Caco-2 (cell line): ENCODE measurements around the gene PBX2. TPM values are rescaled to one million over a fixed set of nuclear protein-coding genes. Genes with fewer than 3 reads are reported as not detected.

ENCODE experiments used
- BruUV-seq: library from RNA; stranded (reverse); fragments of 400-500 nt; replicated peaks from 2 replicates; lab custom pipeline; 2021; lab: Mats Ljungman, UMichigan
- CTCF ChIA-PET: fragments of 300-600 bp; sonication (Branson Sonifier 250); formaldehyde crosslinking; loops from one replicate; lab custom pipeline; 2022; ENCODE audit warnings: antibody characterized with exemption; lab: Charles Lee
- POLR2A ChIA-PET: fragments of 300-600 bp; sonication (Branson Sonifier 250); formaldehyde crosslinking; loops from one replicate; lab custom pipeline; 2022; ENCODE audit warnings: antibody characterized with exemption; lab: Charles Lee
- DNase-seq, 2 experiments: peaks; one replicate each; pipeline versions ENCODE4 v3.0.0 to v3.0.0-alpha.2; 2020 to 2022
- H3K27me3 ChIP-seq: replicated peaks from 2 replicates; pipeline ENCODE4 v1.6.0; 2011; ENCODE audit warnings: low read length; ENCODE audit not compliant: control insufficient read depth, insufficient read depth
- H3K36me3 ChIP-seq: 2 replicates; pipeline ENCODE4 v1.5.1; 2011; ENCODE audit warnings: low read length; ENCODE audit not compliant: control insufficient read depth, insufficient read depth
- H3K4me1 ChIP-seq: fragments of 250-450 bp; sonication (Bioruptor Pico); 2 replicates; pipeline ENCODE4 v1.5.1; 2020; ENCODE audit warnings: mild to moderate bottlenecking
- H3K4me3 ChIP-seq: 2 replicates; pipeline ENCODE4 v1.5.1; 2011; ENCODE audit warnings: low read depth, mild to moderate bottlenecking, control low read depth, low read length
- H3K9me3 ChIP-seq: fragments of 250-450 bp; sonication (Bioruptor Pico); 2 replicates; pipeline ENCODE4 v1.5.1; 2020; ENCODE audit warnings: mild to moderate bottlenecking, moderate library complexity
- H3K27ac Mint-ChIP-seq: one replicate; pipeline ENCODE4 v1.8.0; 2022; ENCODE audit warnings: mixed read lengths; ENCODE audit not compliant: unreplicated experiment
- H3K27me3 Mint-ChIP-seq: one replicate; pipeline ENCODE4 v1.8.0; 2022; ENCODE audit warnings: mixed read lengths; ENCODE audit not compliant: insufficient read depth, unreplicated experiment
- H3K36me3 Mint-ChIP-seq: one replicate; pipeline ENCODE4 v1.8.0; 2022; ENCODE audit warnings: mild to moderate bottlenecking, mixed read lengths; ENCODE audit not compliant: insufficient read depth, unreplicated experiment
- H3K4me1 Mint-ChIP-seq: one replicate; pipeline ENCODE4 v1.8.0; 2022; ENCODE audit warnings: low read depth, mixed read lengths; ENCODE audit not compliant: unreplicated experiment
- H3K4me3 Mint-ChIP-seq: one replicate; pipeline ENCODE4 v1.8.0; 2022; ENCODE audit warnings: mild to moderate bottlenecking, moderate library complexity, mixed read lengths; ENCODE audit not compliant: unreplicated experiment
- H3K9me3 Mint-ChIP-seq: one replicate; pipeline ENCODE4 v1.8.0; 2022; ENCODE audit warnings: mixed read lengths; ENCODE audit not compliant: unreplicated experiment
- intact Hi-C: fragments of 100-400 bp; cut with micrococcal nuclease; formaldehyde crosslinking; loops from one replicate; pipeline ENCODE4 v1.10.0; 2022; ENCODE audit not compliant: unreplicated experiment
- total RNA-seq: library from RNA; stranded (reverse); gene quantifications from 2 replicates; pipeline ENCODE4 v1.2.3, GENCODE V29; 2022
- TF ChIP-seq, protein P1 (sequence below), 2 experiments: fragments of 200-600 bp in 1 of 2; IDR thresholded peaks; 1 replicate in 1 of 2; 2 replicates in 1 of 2; pipeline versions ENCODE4 v1.5.1 to v1.8.0; 2011 to 2022; ENCODE audit warnings: antibody characterized with exemption in 1 of 2, control low read depth in 1 of 2, inconsistent platforms in 1 of 2, low read depth in 1 of 2, low read length in 1 of 2, mild to moderate bottlenecking in 1 of 2, moderate library complexity in 1 of 2; ENCODE audit not compliant: insufficient read depth in 1 of 2, severe bottlenecking in 1 of 2, unreplicated experiment in 1 of 2

PBX2 gene
- total RNA-seq, 1 experiment from 2014 or later = 96.3 TPM

GRCh38 chr6:32198866-32199265 lies 8.9 kb upstream of the PBX2 start:
- H3K9me3 Mint-ChIP-seq = no peaks in the 10 kb centered on the region
- TF ChIP-seq, protein P1, sequence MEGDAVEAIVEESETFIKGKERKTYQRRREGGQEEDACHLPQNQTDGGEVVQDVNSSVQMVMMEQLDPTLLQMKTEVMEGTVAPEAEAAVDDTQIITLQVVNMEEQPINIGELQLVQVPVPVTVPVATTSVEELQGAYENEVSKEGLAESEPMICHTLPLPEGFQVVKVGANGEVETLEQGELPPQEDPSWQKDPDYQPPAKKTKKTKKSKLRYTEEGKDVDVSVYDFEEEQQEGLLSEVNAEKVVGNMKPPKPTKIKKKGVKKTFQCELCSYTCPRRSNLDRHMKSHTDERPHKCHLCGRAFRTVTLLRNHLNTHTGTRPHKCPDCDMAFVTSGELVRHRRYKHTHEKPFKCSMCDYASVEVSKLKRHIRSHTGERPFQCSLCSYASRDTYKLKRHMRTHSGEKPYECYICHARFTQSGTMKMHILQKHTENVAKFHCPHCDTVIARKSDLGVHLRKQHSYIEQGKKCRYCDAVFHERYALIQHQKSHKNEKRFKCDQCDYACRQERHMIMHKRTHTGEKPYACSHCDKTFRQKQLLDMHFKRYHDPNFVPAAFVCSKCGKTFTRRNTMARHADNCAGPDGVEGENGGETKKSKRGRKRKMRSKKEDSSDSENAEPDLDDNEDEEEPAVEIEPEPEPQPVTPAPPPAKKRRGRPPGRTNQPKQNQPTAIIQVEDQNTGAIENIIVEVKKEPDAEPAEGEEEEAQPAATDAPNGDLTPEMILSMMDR (IDR thresholded peaks at IDR 0.05; ENCODE audit: insufficient read depth in 1 of 2, low read depth in 1 of 2, low read length in 1 of 2, severe bottlenecking in 1 of 2, unreplicated experiment in 1 of 2) = no peak
- no peaks in the 10 kb centered on the region for H3K9me3 ChIP-seq
- H3K27me3 Mint-ChIP-seq = no peaks in the 10 kb centered on the region
- ChIA-PET CTCF (no interaction called here), POLR2A (no interaction called here)
- H3K4me3 ChIP-seq = no peak overlapping the region
- H3K4me3 Mint-ChIP-seq = peak overlapping the region; percentile 22
- H3K36me3 Mint-ChIP-seq = peaks cover 16% of the 10 kb centered on the region
- DNase-seq = no peak
- BruUV-seq = no TSS peak
- H3K27me3 ChIP-seq = no peaks in the 10 kb centered on the region
- no peaks in the 10 kb centered on the region for H3K36me3 ChIP-seq
- H3K4me1 Mint-ChIP-seq = peaks cover 16% of the 10 kb centered on the region
- H3K4me1 ChIP-seq = peaks cover 9% of the 10 kb centered on the region
- intact Hi-C loops = loop anchor here (10.0 kb wide), 1 partner anchor 766 kb away; the partner anchor contains the start of gene BRD2
- no peak overlapping the region for H3K27ac Mint-ChIP-seq

DNA sequence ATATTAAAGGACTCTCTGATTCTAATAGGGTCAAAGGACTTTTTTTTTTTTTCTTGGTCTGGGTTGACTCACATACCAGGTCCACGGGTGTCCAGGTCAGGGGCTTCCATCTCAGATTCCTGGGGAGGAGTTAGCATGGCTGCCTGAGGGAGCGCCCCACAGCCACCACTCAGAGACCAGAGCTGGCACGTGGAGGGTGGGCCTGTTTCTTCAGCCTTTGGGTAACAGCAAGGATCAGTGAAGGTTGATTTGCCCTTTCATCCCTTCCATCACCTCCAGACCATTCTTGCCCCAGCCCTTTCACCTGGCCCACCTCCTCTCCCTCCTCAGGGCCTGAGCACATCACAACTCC lies 8.3 kb upstream of the PBX2 start:
- Histone ChIP-seq H3K9me3 (no peaks in the 10 kb centered on the region), H3K36me3 (no peaks in the 10 kb centered on the region), H3K4me1 (peaks cover 9% of the 10 kb centered on the region), H3K27me3 (no peaks in the 10 kb centered on the region), H3K4me3 (no peak overlapping the region)
- intact Hi-C loops = loop anchor here (10.0 kb wide), 1 partner anchor 766 kb away; the partner anchor contains the start of gene BRD2
- ChIA-PET POLR2A (no interaction called here), CTCF (no interaction called here)
- BruUV-seq = no TSS peak
- TF ChIP-seq, protein P1 (IDR thresholded peaks at IDR 0.05; ENCODE audit: insufficient read depth in 1 of 2, low read depth in 1 of 2, low read length in 1 of 2, severe bottlenecking in 1 of 2, unreplicated experiment in 1 of 2) = no peak
- DNase-seq = no peak
- no peak overlapping the region for H3K27ac Mint-ChIP-seq
- H3K27me3 Mint-ChIP-seq = no peaks in the 10 kb centered on the region
- peaks cover 16% of the 10 kb centered on the region for H3K36me3 Mint-ChIP-seq
- no peaks in the 10 kb centered on the region for H3K9me3 Mint-ChIP-seq
- H3K4me1 Mint-ChIP-seq = peaks cover 16% of the 10 kb centered on the region
- peak overlapping the region; percentile 22 for H3K4me3 Mint-ChIP-seq

DNA sequence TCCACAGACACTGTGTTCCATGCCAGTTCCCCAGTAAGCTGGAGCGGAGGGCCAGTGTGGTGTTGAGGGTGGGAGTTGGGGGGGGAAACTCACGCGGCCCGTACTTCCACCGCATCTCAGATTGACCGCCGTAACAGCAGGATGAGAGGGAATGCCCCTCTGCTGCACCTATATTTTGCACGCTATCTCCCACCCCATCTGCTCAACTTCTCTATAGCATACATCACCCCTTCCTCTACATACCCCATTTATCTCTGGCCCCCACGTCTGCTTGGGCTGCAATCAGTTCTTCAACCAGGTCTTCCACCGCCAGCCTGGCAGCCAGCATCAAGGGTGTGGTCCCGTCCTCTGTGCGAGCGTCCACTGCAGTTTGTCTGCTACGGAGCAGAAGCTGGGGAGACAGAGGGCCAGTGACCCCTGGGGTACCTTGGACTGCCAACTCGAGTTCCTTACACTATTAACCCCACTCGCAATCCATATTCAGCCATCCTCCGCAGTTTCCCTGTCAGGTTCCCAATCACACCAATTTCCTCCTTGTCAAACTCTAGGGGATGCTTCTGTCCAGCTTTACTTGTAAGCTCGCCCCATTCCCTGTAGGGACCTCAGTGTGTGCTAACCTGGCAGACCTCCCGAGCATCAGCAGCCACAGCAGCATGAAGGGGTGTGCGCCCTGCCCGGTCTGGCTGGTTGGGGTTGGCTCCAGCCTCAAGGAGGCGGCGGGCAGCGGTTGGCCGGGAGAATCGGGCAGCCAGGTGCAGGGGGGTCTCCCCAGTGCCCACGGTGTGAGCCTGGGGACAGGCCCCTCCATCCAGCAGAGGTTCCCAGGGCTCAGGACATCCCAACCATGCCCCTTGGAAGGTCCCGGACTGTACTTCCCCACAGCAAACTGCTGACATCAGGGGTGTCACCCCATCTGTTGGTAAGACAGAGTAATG lies 6.9 kb upstream of the PBX2 start:
- DNase-seq = no peak
- H3K36me3 ChIP-seq = no peaks in the 10 kb centered on the region
- POLR2A ChIA-PET = interaction anchor here (0.6 to 1.2 kb wide), 3 partner anchors 20 to 603 kb away, joined by 3 to 11 read pairs (median 4); partner anchors contain the start of gene DXO

More for the DNA sequence above, 6.9 kb upstream of the PBX2 start:
- H3K27ac Mint-ChIP-seq = peak overlapping the region; percentile 99
- H3K4me3 ChIP-seq = peak overlapping the region; percentile 95
- H3K36me3 Mint-ChIP-seq = peaks cover 16% of the 10 kb centered on the region
- no peaks in the 10 kb centered on the region for H3K27me3 ChIP-seq
- H3K4me1 Mint-ChIP-seq = peaks cover 16% of the 10 kb centered on the region
- H3K27me3 Mint-ChIP-seq = no peaks in the 10 kb centered on the region
- intact Hi-C loops = loop anchor here (10.0 kb wide), 1 partner anchor 768 kb away; the partner anchor contains the start of gene BRD2
- TF ChIP-seq, protein P1 (IDR thresholded peaks at IDR 0.05; ENCODE audit: insufficient read depth in 1 of 2, low read depth in 1 of 2, low read length in 1 of 2, severe bottlenecking in 1 of 2, unreplicated experiment in 1 of 2) = no peak
- H3K4me3 Mint-ChIP-seq = peak overlapping the region; percentile 94
- H3K9me3 ChIP-seq = no peaks in the 10 kb centered on the region
- no TSS peak for BruUV-seq
- CTCF ChIA-PET = interaction anchor here (1.7 kb wide), 1 partner anchor 80 kb away, joined by 15 read pairs; no protein-coding TSS in a partner anchor
- H3K4me1 ChIP-seq = peaks cover 9% of the 10 kb centered on the region
- H3K9me3 Mint-ChIP-seq = no peaks in the 10 kb centered on the region
